Renal pelvis (tissue), 4 donors: ENCODE results near the gene SLC1A2. TPM values are rescaled to one million over a fixed set of nuclear protein-coding genes. Genes with fewer than 3 reads are reported as not detected.

ENCODE experiments used
- DNase-seq: peaks from one replicate; pipeline ENCODE4 v3.0.0-alpha.2; 2013
- polyA plus RNA-seq, 3 donors: library from polyadenylated mRNA; unstranded; fragments of 120-200 nt; gene quantifications; one replicate each; pipeline ENCODE4 v1.2.1, GENCODE V29; 2013; ENCODE audit not compliant: insufficient read length in 3 of 3

The SLC1A2 gene
- polyA plus RNA-seq, 3 donors: 0.44 to 0.61 (median 0.52) TPM

DNA sequence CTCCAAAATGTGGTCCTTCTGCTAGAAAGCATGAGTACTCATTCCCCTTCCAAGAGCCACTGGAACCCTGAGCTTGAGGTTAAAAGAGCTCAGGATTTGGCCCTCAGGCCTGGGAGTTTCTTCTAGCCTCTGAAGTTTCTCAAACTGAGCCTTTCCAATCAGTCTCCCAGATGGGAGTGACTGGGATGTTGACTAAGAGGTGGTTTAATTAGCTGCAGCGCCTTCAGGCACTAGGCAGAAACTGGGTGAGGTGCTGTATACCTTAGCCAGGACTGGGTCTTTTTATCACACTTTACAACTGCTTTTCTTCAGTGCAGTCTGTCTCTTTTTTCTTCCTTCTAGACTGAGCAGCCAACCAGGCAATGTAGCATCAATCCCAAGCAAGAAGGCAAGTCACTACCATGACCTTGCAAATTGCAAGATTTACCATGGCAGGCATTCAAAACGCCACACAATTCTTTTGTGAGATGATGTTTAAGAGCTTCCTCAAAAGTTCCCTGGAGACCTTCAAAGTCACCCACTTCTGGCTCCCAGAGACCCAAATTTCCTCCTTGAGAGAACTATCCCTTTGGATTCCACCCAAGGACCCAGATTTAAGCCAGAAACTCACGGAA is 93.0 kb downstream of the SLC1A2 start:
- DNase-seq: no peak

DNA sequence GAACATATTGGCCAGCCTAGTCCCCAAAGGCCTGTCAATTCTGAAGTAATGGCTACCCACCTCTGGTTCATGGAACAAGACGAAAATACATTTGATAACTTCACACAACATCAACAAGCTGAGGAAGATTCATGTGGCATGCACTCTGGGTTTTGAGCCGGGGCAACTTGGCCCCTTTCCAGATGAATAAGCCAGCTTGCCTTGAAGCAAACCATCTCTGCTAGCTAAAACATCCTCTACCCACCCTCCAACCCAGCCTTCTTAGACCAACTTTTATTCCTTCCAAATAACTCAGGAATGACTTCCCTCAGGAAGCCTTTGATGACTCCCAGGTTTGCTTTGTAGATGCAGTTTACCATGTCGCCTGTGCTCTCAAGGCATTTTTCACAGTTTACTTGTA is 94.4 kb downstream of the SLC1A2 start:
- DNase-seq: no peak

DNA sequence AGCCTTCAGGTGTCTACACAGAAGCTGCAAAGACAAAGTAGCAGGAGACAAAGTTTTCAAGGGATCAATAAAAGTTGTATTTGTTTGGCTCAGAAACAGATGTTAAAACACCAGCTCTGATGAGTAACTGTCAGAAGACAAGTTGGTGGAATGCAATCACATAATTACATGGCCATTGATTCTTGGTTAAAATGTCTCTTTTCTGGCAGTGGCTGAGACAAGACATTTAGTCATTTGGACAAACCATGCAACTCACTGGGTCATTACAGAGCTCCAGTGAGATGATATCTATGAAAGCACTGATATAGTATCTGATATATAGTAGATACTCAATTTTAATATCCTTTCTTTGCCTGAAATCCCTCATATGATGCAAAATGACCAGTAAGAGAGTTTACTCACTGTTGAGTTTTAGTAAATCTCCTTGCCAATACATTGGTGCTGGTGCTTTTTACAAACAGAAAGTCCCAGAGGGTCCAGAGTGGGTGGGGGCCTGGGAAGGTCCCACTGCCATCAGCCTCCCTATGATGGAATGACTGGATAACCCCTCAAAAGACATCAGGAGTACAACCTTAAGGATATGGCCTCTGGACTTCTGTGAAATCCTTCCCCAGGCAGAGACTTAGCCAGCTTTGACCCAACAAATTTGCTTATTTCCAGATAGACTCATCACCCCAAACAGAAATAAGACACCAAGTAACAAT is 95.0 kb downstream of the SLC1A2 start:
- no peak for DNase-seq

DNA sequence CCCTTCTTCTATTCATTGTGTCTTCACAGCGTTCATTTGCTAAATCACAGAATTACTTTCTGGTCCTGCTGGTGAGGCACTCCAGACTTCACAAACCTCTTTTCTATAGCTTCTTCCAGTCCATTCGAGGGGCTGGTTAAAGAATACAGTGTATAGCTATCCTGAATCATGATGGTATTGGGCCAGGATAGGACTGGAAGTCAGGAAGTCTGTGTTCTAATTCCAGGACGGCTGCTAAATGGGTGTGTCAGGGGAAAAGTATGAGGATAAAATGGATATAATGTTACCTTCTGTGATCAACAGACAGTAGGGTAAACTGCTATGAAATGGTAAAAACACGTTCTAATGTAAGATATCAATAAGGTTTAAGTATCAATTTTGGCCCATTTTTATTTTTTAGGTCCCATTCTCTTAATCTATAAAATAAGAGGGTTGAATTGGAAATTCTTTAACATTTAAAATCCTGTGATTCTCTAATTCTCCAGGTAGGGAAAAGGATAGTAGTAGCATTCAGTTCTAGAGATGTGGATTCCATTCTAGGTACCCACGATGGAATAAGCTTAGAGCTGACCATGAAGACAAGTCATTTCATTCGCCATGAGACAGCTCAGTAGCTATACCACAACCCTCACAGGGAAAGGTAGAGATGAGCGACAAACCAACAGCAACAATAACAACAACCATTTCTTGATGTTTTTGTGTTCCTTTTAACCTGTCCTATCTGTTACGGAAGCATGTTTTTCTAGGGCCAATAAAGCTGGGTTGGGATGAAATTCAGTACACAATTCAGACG is 96.1 kb downstream of the SLC1A2 start:
- no peak for DNase-seq

DNA sequence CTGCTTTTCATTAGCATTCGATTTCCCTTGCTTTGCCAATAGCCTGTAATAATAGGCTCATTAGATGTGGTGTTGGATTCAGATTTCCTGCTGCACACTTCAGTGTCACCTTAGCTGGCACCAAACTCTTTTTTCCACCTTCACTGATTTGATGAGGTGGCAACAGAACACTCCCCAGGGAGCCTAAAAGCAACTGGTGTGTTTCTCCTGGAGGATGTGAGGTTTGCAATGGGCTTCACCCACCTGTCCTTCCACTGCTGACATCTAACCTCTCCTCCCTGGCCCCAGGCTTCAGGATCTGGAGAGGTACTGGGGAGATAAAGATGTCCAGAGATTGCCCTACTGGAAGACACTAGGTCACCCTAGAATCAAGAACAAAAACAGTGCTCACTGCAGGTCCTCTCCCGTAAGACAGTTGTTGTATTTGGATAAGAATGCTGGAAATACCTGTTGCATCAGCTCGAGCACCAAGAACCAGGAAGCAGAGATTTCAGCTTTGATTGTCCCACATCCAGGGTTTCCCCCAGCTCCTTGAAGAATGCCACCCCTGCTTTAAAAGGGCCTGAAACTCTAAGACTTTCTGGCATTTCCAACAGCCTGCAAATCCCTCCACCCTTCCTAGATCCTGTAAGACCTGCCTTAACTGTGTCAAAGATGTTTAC is 96.9 kb downstream of the SLC1A2 start:
- DNase-seq: no peak

DNA sequence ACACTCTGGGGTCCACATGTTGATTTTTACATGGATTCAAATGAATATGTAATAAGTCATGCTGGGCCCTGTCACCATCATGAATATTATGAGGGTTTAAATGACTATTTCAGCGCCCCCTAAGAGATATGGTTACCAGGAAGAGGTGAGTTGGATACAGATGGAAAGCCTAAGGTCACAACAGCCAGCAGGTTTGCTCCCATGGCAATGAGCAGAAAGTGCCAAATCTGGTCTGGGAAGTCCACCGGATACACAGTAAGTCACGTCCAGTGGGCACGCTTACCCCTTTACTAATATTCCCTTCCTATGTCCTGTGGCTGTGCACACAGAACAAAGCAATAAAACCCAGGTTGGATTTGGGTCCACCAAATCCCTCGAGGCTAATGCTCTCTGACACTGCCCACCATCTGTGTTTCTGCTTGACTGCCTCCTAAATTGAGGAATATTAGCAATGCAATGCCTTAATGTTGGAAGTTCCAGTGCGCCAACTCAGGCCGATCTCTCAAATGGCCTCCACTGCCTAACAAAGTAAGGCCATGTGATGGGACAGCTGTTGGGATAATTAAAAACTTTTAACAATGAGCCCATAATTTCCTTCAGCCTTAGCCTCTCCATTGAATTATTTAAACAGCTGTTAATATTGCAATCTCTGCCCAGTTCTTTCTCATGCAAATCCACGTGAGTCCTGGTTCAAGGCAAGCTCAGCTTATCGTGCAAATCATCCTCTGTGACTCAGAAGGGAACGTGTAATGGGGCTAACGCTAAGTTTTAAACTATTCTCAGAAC is 97.6 kb downstream of the SLC1A2 start:
- DNase-seq: no peak

DNA sequence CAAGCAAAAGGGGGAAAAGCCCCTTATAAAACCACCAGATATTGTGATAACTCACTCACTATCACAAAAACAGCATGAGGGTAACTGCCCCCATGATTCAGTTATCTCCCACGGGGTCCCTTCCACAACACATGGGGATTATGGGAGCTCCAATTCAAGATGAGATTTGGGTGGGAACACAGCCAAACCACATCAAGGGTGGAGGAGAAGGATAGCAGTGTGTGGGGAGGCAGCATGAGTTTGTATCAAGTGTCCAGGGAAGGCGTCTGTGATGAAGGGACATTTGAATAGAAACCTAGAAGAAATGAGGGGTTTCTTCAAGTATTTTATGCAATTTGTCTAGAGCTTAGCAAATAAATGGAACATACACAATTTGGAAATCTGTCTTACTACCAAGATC is 98.2 kb downstream of the SLC1A2 start:
- DNase-seq: no peak

DNA sequence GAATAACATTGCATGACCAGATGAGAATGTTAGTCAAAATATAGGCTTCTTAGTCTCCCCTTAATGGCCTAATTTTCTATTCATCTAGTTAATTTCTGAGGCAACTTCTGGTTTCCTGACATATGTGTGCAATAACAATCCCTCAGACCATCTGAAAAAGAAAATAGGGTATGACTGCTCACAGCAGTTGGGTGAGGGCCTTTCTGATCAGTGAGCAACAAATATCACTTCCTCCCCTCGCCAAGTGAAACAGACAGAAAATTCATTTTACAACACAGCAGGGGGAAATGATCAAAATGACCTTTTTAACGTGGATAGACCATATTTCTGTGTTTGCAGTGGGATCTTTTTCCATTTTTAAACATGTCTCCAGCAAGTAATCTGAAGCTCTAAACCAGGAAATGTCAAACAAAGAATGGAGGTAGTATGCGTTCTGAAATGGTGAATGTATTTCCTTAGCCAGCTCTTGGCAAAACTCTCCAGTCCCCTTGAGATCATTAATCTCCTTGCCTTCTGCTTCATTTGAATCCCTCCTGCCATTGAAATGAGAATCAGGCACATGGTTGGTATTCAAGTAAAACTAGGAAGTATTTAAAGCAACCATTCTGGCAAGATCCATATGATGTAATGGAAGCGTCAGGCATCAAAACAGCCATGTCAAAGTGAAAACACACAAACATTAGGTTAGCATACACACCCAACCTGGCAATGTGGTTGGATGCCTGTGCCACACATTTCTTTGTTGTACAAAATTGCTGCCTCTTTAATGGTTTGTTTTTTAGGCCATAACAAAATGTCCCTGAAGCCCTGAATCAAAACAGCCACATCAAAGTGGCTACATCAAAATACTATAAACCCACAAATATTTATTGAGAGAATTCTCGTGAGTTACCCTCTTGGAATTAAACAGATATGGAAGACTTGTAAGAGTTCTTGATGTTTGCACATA is 100.1 kb downstream of the SLC1A2 start:
- no peak for DNase-seq

DNA sequence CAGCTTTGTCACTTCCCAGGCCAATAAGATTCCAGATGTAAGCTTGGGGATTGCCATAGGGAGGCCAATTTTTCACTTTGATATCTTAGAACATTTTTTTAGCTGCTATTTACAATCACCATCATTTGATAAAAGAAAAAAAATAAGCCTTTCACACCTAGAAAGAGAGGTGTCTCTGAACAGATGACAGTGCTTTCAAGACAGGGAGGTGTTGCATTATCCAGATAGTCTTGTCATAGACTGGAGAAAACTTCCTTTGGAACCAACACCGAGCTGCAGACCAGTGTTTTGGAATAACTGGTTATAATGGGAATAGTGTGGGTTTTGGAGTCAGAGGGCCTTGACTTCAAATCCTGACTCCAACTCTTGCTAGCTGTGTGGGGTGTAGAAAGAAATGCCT is 101.0 kb downstream of the SLC1A2 start:
- DNase-seq: no peak

DNA sequence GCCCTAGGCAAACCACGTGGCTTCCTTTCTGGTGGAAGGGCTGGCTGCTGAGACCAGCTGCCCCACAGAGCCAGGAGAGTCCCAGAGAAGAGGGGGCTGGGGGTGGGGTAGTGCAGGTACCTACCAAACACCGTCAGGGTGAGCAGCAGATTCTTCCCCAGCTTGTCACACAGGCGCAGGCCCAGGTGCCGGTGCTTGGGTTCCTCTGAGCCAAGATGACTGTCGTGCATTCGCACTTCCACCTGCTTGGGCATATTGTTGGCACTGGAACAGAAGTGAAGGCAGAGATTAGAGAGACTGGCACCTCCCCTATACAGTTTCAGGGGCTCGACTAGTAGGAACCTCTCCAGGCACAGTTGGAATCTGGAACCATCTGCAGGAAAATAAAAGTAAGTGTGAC is 102.1 kb downstream of the SLC1A2 start:
- no peak for DNase-seq

DNA sequence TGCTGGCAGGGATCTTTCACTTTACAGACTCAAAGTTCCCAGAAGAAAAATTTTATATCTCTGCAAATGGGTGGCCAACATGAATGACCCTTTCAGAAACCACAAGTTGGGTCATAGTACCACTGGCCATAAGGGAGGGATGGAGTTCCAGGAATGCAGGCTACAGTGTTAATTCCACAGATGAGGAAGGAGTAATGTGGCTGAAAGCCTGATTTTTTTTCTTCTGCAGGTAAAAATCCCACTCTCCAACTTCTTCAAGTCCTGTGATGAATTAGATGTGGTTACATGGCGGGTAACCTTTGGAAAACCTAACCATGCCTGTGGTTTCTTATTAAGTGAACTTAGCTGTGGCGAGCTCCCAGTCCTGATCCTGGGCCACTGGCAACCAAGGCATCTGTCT is 103.2 kb downstream of the SLC1A2 start:
- no peak for DNase-seq

DNA sequence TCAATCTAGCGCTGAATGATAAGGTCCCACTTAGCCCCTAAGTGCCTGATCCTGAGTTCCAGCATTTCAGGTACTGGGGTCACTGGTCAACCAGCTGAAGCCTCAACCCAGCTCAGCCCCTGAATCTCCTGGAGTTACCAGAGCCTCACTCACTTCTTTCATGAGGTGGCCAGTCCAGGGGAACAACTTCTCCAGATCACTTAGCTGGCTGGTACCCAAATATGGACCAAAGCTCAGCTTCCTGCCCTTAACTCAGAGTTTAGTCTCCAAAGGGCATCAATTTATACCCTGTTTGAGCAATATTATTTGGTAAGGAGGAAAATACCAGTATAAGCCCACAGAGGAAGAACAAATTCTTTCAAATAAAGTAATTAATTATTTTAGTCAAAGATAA is 105.6 kb downstream of the SLC1A2 start:
- no peak for DNase-seq

DNA sequence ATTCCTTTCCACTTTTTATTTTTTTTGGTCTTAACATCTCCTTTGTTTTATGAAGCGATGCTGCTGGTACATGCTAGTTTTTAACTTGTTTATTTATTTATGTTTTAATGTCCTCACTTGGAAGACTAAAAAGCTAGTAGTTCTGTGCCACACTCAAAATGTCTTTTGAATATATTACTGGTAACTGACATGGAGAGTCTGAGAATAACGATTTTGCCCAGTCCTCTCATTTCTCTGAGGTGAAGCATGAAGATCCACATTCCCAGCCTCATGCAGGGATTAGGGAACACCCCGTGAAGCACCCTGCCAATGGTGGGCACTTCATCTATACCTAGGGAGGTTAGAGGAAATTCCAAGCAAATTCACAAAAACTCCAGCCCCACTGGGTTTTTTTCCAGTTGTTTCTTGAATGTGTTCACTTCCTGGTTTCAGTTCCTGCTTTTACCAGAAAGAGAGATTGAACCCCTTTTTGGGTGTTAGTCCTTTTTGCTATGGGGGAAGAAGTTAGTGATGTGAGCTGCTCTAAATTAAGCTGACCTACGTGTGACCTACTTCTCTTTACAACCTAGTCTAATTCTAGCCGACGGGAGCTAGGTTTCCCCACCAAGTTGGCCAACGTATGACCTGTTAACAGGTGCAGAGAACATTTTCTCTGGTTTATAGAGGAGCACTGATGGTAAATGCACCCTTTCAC is 106.1 kb downstream of the SLC1A2 start:
- DNase-seq: no peak

DNA sequence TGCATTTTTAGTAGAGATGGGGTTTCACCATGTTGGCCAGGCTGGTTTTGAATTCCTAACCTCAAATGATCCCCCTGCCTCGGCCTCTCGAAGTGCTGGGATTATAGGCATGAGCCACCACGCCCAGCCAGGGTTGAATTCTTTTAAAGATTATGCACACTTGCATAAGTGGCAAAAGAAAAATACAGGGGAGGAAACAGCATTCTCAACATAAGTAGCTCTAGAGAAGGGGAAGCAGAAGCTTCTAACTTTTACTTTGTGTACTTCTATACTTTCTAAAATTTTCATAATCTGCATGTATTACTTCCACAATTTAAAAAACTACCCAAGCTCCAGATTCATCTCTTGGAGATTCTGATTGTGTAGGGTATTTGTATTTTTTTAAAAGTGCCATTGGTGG is 108.0 kb downstream of the SLC1A2 start:
- DNase-seq: no peak

DNA sequence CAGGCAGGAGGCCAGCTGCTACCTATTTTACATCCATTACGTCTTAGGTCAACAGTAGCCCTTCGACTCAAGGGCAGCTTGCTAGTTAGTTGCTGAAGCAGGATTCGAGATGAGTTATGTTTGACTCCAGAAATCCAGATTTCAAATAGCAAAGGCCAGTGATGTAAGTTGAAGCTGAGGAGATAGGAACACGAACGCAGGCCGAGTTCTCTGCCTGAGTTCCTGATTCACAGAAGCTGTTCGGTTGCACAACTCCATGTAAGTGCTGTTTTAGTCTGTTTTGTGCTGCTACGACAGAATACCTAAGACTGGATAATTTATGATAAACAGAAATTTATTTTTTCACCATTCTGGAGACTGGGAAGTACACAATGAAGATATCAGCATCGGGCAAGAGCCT is 111.2 kb downstream of the SLC1A2 start:
- DNase-seq: no peak

DNA sequence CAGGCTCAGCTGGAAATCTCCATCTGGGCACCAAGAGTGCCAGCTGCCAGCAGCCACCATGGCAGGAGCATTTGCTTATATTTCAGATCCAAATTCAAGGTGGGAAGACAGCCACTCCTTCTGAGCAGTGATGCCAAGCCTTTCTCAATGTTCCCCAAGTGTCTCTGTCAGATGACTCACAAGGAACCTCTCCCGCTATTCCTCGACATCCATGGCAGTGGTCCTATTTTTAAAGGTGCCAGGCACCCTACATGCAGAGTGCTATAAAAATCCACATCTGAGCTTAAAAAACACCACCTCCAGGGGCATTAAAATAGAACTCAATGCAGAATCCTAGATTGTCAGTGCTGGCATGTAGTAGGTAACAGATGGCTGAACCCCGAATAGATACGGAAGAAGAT is 112.1 kb downstream of the SLC1A2 start:
- DNase-seq: no peak

DNA sequence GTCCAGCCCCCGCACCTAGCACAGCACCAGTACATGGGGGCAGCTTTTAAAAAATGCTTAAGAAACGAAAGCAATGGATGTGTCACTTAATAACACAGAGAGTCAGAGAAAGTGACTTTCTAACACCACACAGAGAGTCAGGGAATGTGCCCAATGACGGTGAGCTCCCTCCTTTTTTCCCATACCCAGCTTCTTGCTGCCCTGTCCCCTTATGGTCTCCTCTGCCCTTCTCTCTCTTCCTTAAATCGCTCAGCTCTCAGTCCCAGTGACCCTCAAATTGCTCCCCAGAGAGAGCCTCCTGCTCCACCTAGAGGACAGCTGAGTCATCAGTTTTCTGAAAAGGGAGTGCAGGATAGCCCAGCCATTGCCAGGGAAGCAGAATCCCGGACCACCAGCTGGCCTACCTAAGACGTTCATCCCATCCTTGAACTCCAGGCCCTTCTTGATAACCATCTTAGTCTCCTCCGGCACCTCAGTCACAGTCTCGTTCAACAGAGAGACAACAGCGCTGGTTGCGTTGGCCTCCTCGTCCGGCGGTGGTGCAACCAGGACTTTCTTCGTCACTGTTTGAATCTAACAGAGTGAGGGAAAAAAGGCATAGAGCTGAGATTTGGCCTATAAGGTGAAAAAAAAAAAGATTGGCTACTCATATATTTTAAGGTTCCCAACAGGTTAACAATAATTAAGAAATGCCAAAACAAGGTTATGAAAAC is 113.5 kb downstream of the SLC1A2 start:
- DNase-seq: peak; percentile 33

DNA sequence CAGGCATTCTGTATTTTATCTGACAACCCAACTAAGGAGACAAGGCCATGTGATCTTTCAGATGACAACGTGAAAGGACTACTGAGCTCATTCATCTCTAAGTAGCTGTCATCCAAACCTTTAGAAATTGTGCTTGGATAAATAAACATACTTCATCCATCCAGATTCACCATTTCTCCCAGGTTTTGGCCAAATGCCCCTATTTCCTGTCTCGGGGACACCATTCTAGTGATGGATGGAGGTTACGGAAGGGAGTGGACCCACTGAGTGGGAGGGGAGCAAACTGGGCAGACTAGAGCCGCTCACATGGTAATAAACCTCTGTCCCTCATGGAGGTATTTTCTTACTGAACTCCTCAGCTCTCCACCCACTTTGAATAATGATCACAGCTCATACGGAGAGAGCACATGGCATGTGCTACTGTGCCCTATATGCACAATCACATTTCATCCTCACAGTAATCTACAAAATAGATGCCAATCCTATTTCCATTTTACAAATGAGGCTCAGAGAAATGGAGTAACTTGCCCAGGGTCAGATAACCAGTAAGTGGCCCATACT is 114.4 kb downstream of the SLC1A2 start:
- DNase-seq: peak; percentile 17

DNA sequence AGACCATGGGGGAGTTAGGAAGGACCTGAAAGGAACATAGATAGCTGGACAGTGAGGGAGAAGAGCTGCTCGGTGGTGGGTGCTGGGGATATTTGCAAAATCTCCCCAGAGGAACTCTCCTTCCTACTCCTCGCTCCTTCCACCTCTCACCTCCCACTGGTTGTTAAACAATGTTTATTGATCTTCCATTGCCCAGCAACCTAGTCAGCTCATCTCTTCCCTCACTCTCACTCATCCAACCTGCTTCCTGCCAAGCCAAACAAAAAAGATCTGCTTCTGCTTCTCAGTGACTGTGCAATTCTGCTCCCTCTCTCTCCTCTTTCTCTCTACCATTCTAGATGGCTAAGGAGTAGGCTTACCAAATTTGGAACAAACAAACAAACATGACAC is 115.0 kb downstream of the SLC1A2 start:
- DNase-seq: no peak
